ENCODE results near the gene SPOCK3. TPM values are rescaled to one million over a fixed set of nuclear protein-coding genes. Genes with fewer than 3 reads are reported as not detected.

The SPOCK3 gene
- total and polyA plus RNA-seq, 2 of the 13 experiments (the other 11 are each of a cell fraction or from before 2014, with no cell fraction given), result not detected

DNA sequence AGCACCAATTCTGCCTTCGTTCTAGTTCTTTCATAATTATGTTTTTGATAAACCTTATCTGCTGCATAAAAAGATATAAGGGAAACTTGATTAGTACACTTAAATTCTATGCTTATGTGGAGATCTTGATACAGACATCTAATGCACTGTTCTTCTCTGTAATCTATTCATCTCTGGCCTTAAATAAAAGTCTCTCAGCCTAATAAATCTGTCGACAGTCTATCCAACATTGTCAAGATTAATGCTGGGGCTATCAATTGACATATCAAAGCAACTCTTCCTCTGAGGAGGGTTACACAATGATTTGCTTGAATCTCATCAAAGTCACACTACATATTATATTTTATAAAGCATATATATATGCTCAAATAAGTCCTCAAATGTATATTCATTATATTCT is 545.5 kb downstream of the SPOCK3 start:
- FAIRE-seq (no peak), ATAC-seq (no peak), DNase-seq (ENCODE audit: low spot score) (no peak)
- BruUV-seq (replicated peaks), result no TSS peak
- Histone ChIP-seq H3K36me3 (replicated peaks in 1 of 2; ENCODE audit: control insufficient read depth in 1 of 2, insufficient read depth in 2 of 2, low read length in 2 of 2) (no peaks in the 10 kb centered on the region), H3K27me3 (ENCODE audit: control insufficient read depth in 1 of 2, insufficient read depth in 2 of 2, low read length in 2 of 2) (no peaks in the 10 kb centered on the region), H3K9me3 (ENCODE audit: low read length) (no peaks in the 10 kb centered on the region), H3K4me1 (ENCODE audit: insufficient read depth, low read length) (no peaks in the 10 kb centered on the region), H3K9ac (ENCODE audit: insufficient read depth, low read depth, low read length) (no peak overlapping the region), H4K20me1 (ENCODE audit: insufficient read depth, low read length) (no peaks in the 10 kb centered on the region), H2AFZ (ENCODE audit: low read length) (no peak overlapping the region), H3K4me2 (ENCODE audit: low read depth, low read length) (no peak overlapping the region), H3K4me3 (replicated peaks in 1 of 3; ENCODE audit: insufficient read depth in 1 of 3, low read depth in 2 of 3, low read length in 3 of 3) (no peak overlapping the region), H3K27ac (ENCODE audit: extremely low read length, insufficient read depth, low read length) (no peak overlapping the region), H3K79me2 (ENCODE audit: insufficient read depth, low read length) (no peaks in the 10 kb centered on the region)
- POLR2A ChIA-PET, result no interaction called here
- in situ Hi-C loops (cut with HindIII; ENCODE audit: extremely low pct_ligation_motif_present, low pct_unique_long_range_greater_than_20kb), result no loop called here
- CTCF ChIA-PET (ENCODE audit: low intra/inter-chr PET ratio, low total read pairs), result no interaction called here
- TF ChIP-seq CENPT (CRISPR knock-in tag; IDR thresholded peaks at IDR 0.05; ENCODE audit: low read depth) (no peak), BORCS8-MEF2B (CRISPR knock-in tag; IDR thresholded peaks at IDR 0.05) (no peak), ZBTB42 (CRISPR knock-in tag; IDR thresholded peaks at IDR 0.05) (no peak), ZNF234 (CRISPR knock-in tag; conservative IDR thresholded peaks at IDR 0.05) (no peak), ZNF891 (CRISPR knock-in tag; IDR thresholded peaks at IDR 0.05) (no peak), ZNF749 (CRISPR knock-in tag; IDR thresholded peaks at IDR 0.05; ENCODE audit: borderline replicate concordance) (no peak), THYN1 (CRISPR knock-in tag; IDR thresholded peaks at IDR 0.05; ENCODE audit: borderline replicate concordance, low read depth) (no peak), CCDC6 (CRISPR knock-in tag; IDR thresholded peaks at IDR 0.05) (no peak), ZMYM4 (CRISPR knock-in tag; IDR thresholded peaks at IDR 0.05) (no peak), GATA4 (IDR thresholded peaks at IDR 0.05; ENCODE audit: borderline replicate concordance, low read depth) (no peak), MAF1 (CRISPR knock-in tag; IDR thresholded peaks at IDR 0.05; ENCODE audit: borderline replicate concordance) (no peak), EEA1 (CRISPR knock-in tag; IDR thresholded peaks at IDR 0.05; ENCODE audit: borderline replicate concordance) (no peak)
- TF ChIP-seq, protein P1, sequence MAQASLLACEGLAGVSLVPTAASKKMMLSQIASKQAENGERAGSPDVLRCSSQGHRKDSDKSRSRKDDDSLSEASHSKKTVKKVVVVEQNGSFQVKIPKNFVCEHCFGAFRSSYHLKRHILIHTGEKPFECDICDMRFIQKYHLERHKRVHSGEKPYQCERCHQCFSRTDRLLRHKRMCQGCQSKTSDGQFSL (CRISPR knock-in tag; IDR thresholded peaks at IDR 0.05), result no peak
- TF ChIP-seq, protein P2, sequence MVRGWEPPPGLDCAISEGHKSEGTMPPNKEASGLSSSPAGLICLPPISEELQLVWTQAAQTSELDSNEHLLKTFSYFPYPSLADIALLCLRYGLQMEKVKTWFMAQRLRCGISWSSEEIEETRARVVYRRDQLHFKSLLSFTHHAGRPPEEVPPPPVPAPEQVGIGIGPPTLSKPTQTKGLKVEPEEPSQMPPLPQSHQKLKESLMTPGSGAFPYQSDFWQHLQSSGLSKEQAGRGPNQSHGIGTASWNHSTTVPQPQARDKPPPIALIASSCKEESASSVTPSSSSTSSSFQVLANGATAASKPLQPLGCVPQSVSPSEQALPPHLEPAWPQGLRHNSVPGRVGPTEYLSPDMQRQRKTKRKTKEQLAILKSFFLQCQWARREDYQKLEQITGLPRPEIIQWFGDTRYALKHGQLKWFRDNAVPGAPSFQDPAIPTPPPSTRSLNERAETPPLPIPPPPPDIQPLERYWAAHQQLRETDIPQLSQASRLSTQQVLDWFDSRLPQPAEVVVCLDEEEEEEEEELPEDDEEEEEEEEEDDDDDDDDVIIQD (CRISPR knock-in tag; IDR thresholded peaks at IDR 0.05; ENCODE audit: low read depth), result no peak
- TF ChIP-seq, protein P3, sequence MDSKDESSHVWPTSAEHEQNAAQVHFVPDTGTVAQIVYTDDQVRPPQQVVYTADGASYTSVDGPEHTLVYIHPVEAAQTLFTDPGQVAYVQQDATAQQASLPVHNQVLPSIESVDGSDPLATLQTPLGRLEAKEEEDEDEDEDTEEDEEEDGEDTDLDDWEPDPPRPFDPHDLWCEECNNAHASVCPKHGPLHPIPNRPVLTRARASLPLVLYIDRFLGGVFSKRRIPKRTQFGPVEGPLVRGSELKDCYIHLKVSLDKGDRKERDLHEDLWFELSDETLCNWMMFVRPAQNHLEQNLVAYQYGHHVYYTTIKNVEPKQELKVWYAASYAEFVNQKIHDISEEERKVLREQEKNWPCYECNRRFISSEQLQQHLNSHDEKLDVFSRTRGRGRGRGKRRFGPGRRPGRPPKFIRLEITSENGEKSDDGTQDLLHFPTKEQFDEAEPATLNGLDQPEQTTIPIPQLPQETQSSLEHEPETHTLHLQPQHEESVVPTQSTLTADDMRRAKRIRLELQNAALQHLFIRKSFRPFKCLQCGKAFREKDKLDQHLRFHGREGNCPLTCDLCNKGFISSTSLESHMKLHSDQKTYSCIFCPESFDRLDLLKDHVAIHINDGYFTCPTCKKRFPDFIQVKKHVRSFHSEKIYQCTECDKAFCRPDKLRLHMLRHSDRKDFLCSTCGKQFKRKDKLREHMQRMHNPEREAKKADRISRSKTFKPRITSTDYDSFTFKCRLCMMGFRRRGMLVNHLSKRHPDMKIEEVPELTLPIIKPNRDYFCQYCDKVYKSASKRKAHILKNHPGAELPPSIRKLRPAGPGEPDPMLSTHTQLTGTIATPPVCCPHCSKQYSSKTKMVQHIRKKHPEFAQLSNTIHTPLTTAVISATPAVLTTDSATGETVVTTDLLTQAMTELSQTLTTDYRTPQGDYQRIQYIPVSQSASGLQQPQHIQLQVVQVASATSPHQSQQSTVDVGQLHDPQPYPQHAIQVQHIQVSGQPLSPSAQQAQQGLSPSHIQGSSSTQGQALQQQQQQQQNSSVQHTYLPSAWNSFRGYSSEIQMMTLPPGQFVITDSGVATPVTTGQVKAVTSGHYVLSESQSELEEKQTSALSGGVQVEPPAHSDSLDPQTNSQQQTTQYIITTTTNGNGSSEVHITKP (CRISPR knock-in tag; IDR thresholded peaks at IDR 0.05; ENCODE audit: low read depth), result no peak
- TF ChIP-seq, protein P4, sequence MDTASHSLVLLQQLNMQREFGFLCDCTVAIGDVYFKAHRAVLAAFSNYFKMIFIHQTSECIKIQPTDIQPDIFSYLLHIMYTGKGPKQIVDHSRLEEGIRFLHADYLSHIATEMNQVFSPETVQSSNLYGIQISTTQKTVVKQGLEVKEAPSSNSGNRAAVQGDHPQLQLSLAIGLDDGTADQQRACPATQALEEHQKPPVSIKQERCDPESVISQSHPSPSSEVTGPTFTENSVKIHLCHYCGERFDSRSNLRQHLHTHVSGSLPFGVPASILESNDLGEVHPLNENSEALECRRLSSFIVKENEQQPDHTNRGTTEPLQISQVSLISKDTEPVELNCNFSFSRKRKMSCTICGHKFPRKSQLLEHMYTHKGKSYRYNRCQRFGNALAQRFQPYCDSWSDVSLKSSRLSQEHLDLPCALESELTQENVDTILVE (CRISPR knock-in tag; IDR thresholded peaks at IDR 0.05), result no peak
- TF ChIP-seq, protein P5, sequence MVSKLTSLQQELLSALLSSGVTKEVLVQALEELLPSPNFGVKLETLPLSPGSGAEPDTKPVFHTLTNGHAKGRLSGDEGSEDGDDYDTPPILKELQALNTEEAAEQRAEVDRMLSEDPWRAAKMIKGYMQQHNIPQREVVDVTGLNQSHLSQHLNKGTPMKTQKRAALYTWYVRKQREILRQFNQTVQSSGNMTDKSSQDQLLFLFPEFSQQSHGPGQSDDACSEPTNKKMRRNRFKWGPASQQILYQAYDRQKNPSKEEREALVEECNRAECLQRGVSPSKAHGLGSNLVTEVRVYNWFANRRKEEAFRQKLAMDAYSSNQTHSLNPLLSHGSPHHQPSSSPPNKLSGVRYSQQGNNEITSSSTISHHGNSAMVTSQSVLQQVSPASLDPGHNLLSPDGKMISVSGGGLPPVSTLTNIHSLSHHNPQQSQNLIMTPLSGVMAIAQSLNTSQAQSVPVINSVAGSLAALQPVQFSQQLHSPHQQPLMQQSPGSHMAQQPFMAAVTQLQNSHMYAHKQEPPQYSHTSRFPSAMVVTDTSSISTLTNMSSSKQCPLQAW (CRISPR knock-in tag; IDR thresholded peaks at IDR 0.05), result no peak
- intact Hi-C loops (cut with micrococcal nuclease; ENCODE audit: unreplicated experiment), result no loop called here
- WGBS (ENCODE audit: low lambda C conversion rate), result 2% methylated on average over 2 of the region's 2 CpGs
